Activated naive CD8-positive, alpha-beta T cell (primary cell): ENCODE measurements around the gene ITM2C.
A peak's percentile ranks its signal among the peaks of the same experiment; 100 is the strongest.

ENCODE experiments used
- H3K27ac Mint-ChIP-seq: one replicate; pipeline ENCODE4 v1.8.0; 2021; ENCODE audit warnings: mixed read lengths
- H3K27me3 Mint-ChIP-seq: one replicate; pipeline ENCODE4 v1.8.0; 2021; ENCODE audit warnings: mixed read lengths
- H3K36me3 Mint-ChIP-seq: one replicate; pipeline ENCODE4 v1.8.0; 2021; ENCODE audit warnings: mixed read lengths
- H3K4me1 Mint-ChIP-seq: one replicate; pipeline ENCODE4 v1.8.0; 2021; ENCODE audit warnings: low read depth, mixed read lengths
- H3K4me3 Mint-ChIP-seq: one replicate; pipeline ENCODE4 v1.8.0; 2021; ENCODE audit warnings: mild to moderate bottlenecking, mixed read lengths
- H3K9me3 Mint-ChIP-seq: one replicate; pipeline ENCODE4 v1.8.0; 2021; ENCODE audit warnings: low read depth, mixed read lengths

Gene ITM2C

GRCh38 chr2:230864605-230865306 is at the start of gene ITM2C:
TSS of gene ITM2C (plus strand) at chr2:230864942. CDS start at chr2:230865026, 84 bp downstream.
- Mint-ChIP-seq H3K4me1 (peaks cover 55% of the 10 kb centered on the region), H3K9me3 (no peaks in the 10 kb centered on the region), H3K27ac (peak within 1 kb of the TSS; percentile 91), H3K27me3 (peaks cover under 1% of the 10 kb centered on the region), H3K36me3 (no peaks in the 10 kb centered on the region), H3K4me3 (peak within 1 kb of the TSS; percentile 97)

GRCh38 chr2:230815088-230815487 is 49.7 kb upstream of the ITM2C start:
- no peaks in the 10 kb centered on the region for H3K27me3 Mint-ChIP-seq
- peaks cover 9% of the 10 kb centered on the region for H3K4me1 Mint-ChIP-seq
- H3K9me3 Mint-ChIP-seq, result no peaks in the 10 kb centered on the region
- H3K4me3 Mint-ChIP-seq, result no peak overlapping the region
- H3K36me3 Mint-ChIP-seq, result peaks cover 6% of the 10 kb centered on the region
- peak overlapping the region; percentile 66 for H3K27ac Mint-ChIP-seq

GRCh38 chr2:230816735-230817134 is 48.0 kb upstream of the ITM2C start:
- Mint-ChIP-seq H3K4me3 (no peak overlapping the region), H3K4me1 (peaks cover 9% of the 10 kb centered on the region), H3K36me3 (peaks cover 6% of the 10 kb centered on the region), H3K27me3 (no peaks in the 10 kb centered on the region), H3K27ac (peak overlapping the region; percentile 36), H3K9me3 (no peaks in the 10 kb centered on the region)

- Mint-ChIP-seq H3K4me3 (no peak overlapping the region), H3K36me3 (peaks cover 4% of the 10 kb centered on the region), H3K27ac (no peak overlapping the region), H3K9me3 (no peaks in the 10 kb centered on the region), H3K27me3 (no peaks in the 10 kb centered on the region), H3K4me1 (peaks cover 6% of the 10 kb centered on the region)
Observed at GRCh38 chr2:230819433-230819832, 45.3 kb upstream of the ITM2C start.

- Mint-ChIP-seq H3K9me3 (no peaks in the 10 kb centered on the region), H3K27me3 (peaks cover 1% of the 10 kb centered on the region), H3K36me3 (peaks cover 4% of the 10 kb centered on the region), H3K27ac (peak overlapping the region; percentile 55), H3K4me1 (peaks cover 8% of the 10 kb centered on the region), H3K4me3 (no peak overlapping the region)
Observed at GRCh38 chr2:230821261-230821990, 43.3 kb upstream of the ITM2C start.

GRCh38 chr2:230821991-230822520 is 42.7 kb upstream of the ITM2C start:
- H3K36me3 Mint-ChIP-seq, result peaks cover 4% of the 10 kb centered on the region
- no peak overlapping the region for H3K27ac Mint-ChIP-seq
- no peaks in the 10 kb centered on the region for H3K9me3 Mint-ChIP-seq
- no peak overlapping the region for H3K4me3 Mint-ChIP-seq
- peaks cover 9% of the 10 kb centered on the region for H3K4me1 Mint-ChIP-seq
- H3K27me3 Mint-ChIP-seq, result peaks cover 7% of the 10 kb centered on the region

- H3K9me3 Mint-ChIP-seq, result no peaks in the 10 kb centered on the region
- H3K4me3 Mint-ChIP-seq, result no peak overlapping the region
- peaks cover 9% of the 10 kb centered on the region for H3K4me1 Mint-ChIP-seq
Observed at GRCh38 chr2:230823264-230823964, 41.3 kb upstream of the ITM2C start.

GRCh38 chr2:230824406-230824978 is 40.2 kb upstream of the ITM2C start:
- H3K4me3 Mint-ChIP-seq, result no peak overlapping the region
- H3K9me3 Mint-ChIP-seq, result no peaks in the 10 kb centered on the region
- H3K36me3 Mint-ChIP-seq, result no peaks in the 10 kb centered on the region
- peak overlapping the region; percentile 12 for H3K27ac Mint-ChIP-seq
- peaks cover 10% of the 10 kb centered on the region for H3K27me3 Mint-ChIP-seq
- H3K4me1 Mint-ChIP-seq, result peaks cover 9% of the 10 kb centered on the region

More at GRCh38 chr2:230823264-230823964, 41.3 kb upstream of the ITM2C start:
- H3K36me3 Mint-ChIP-seq, result no peaks in the 10 kb centered on the region
- H3K27me3 Mint-ChIP-seq, result peaks cover 10% of the 10 kb centered on the region
- H3K27ac Mint-ChIP-seq, result no peak overlapping the region

- Mint-ChIP-seq H3K36me3 (no peaks in the 10 kb centered on the region), H3K9me3 (no peaks in the 10 kb centered on the region), H3K27me3 (peaks cover 10% of the 10 kb centered on the region), H3K4me3 (no peak overlapping the region), H3K27ac (no peak overlapping the region), H3K4me1 (peaks cover 9% of the 10 kb centered on the region)
Observed at GRCh38 chr2:230825354-230825753, 39.4 kb upstream of the ITM2C start.

GRCh38 chr2:230827774-230828271 is 36.9 kb upstream of the ITM2C start:
- Mint-ChIP-seq H3K27me3 (peaks cover 10% of the 10 kb centered on the region), H3K27ac (no peak overlapping the region), H3K36me3 (no peaks in the 10 kb centered on the region), H3K9me3 (no peaks in the 10 kb centered on the region), H3K4me1 (peaks cover 9% of the 10 kb centered on the region), H3K4me3 (peak overlapping the region; percentile 10)

- Mint-ChIP-seq H3K36me3 (no peaks in the 10 kb centered on the region), H3K4me3 (peak overlapping the region; percentile 62), H3K27ac (no peak overlapping the region), H3K27me3 (peaks cover 10% of the 10 kb centered on the region), H3K9me3 (no peaks in the 10 kb centered on the region), H3K4me1 (peaks cover 9% of the 10 kb centered on the region)
Observed at GRCh38 chr2:230828272-230828961, 36.3 kb upstream of the ITM2C start.

- Mint-ChIP-seq H3K4me3 (peak overlapping the region; percentile 62), H3K4me1 (peaks cover 7% of the 10 kb centered on the region), H3K27me3 (peaks cover 10% of the 10 kb centered on the region), H3K9me3 (no peaks in the 10 kb centered on the region), H3K27ac (no peak overlapping the region), H3K36me3 (no peaks in the 10 kb centered on the region)
Observed at GRCh38 chr2:230829293-230829692, 35.4 kb upstream of the ITM2C start.

- H3K4me1 Mint-ChIP-seq, result peaks cover 4% of the 10 kb centered on the region
- H3K4me3 Mint-ChIP-seq, result no peak overlapping the region
- no peak overlapping the region for H3K27ac Mint-ChIP-seq
- no peaks in the 10 kb centered on the region for H3K36me3 Mint-ChIP-seq
- peaks cover 9% of the 10 kb centered on the region for H3K27me3 Mint-ChIP-seq
- H3K9me3 Mint-ChIP-seq, result no peaks in the 10 kb centered on the region
Observed at GRCh38 chr2:230829959-230830358, 34.8 kb upstream of the ITM2C start.

- Mint-ChIP-seq H3K27me3 (peaks cover 9% of the 10 kb centered on the region), H3K36me3 (no peaks in the 10 kb centered on the region), H3K27ac (no peak overlapping the region), H3K4me1 (peaks cover 1% of the 10 kb centered on the region), H3K9me3 (no peaks in the 10 kb centered on the region), H3K4me3 (no peak overlapping the region)
Observed at GRCh38 chr2:230830428-230830827, 34.3 kb upstream of the ITM2C start.
